Endothelial cell of umbilical vein (primary cell): ENCODE data around the gene ARHGAP15. TPM values are rescaled to one million over a fixed set of nuclear protein-coding genes. Genes with fewer than 3 reads are reported as not detected.

Experiments used
- BruUV-seq: library from RNA; stranded (reverse); fragments of 400-500 nt; replicated peaks from 2 replicates; lab custom pipeline; 2021; lab: Mats Ljungman, UMichigan
- CTCF ChIA-PET: fragments of 300-600, 350-600 bp; sonication (Branson Sonifier 250); formaldehyde crosslinking; loops from one replicate; lab custom pipeline; 2021; ENCODE audit warnings: antibody characterized with exemption, inconsistent platforms; lab: Charles Lee
- POLR2A ChIA-PET: fragments of 300-600, 350-600 bp; sonication (Branson Sonifier 250); formaldehyde crosslinking; loops from one replicate; lab custom pipeline; 2021; ENCODE audit warnings: antibody characterized with exemption, inconsistent platforms; lab: Charles Lee
- DNase-seq: peaks from one replicate; pipeline ENCODE4 v3.0.0-alpha.2; 2011; ENCODE audit warnings: low read depth, low spot score
- FAIRE-seq: peaks from 2 replicates; lab custom pipeline; 2011; peaks lifted over from hg19 to GRCh38; lab: Jason Lieb, UNC
- H2AFZ ChIP-seq: 2 replicates; pipeline ENCODE4 v1.6.0; 2012; ENCODE audit warnings: low read depth, low read length, control low read depth, inconsistent platforms
- H3K27ac ChIP-seq: 2 replicates; pipeline ENCODE4 v1.5.1; 2011; ENCODE audit warnings: low read depth, mild to moderate bottlenecking, control low read depth, low read length, moderate library complexity; ENCODE audit not compliant: insufficient read depth
- H3K27me3 ChIP-seq, 2 experiments: 2 replicates each; pipeline versions ENCODE4 v1.6.0 to v1.6.1; 2011; ENCODE audit warnings: low read length in 2 of 2, mixed read lengths in 1 of 2; ENCODE audit not compliant: control insufficient read depth in 2 of 2, insufficient read depth in 2 of 2
- H3K36me3 ChIP-seq, 2 experiments: 2 replicates in 1 of 2; 3 replicates in 1 of 2; pipeline ENCODE4 v1.5.1; 2011; ENCODE audit warnings: low read length in 2 of 2, mild to moderate bottlenecking in 1 of 2, moderate library complexity in 1 of 2; ENCODE audit not compliant: control insufficient read depth in 2 of 2, insufficient read depth in 2 of 2; ENCODE audit errors: extremely low read depth in 1 of 2
- H3K4me1 ChIP-seq: 3 replicates; pipeline ENCODE4 v1.5.1; 2011; ENCODE audit warnings: mild to moderate bottlenecking, low read length; ENCODE audit not compliant: control insufficient read depth, insufficient read depth; ENCODE audit errors: extremely low read depth
- H3K4me2 ChIP-seq: 2 replicates; pipeline ENCODE4 v1.6.1; 2011; ENCODE audit warnings: low read length, control low read depth, mixed read lengths; ENCODE audit not compliant: insufficient read depth
- H3K4me3 ChIP-seq, 3 experiments: fragments of 200-600 bp in 1 of 3; sonication (generic), shearing (Covaris generic) in 1 of 3; replicated peaks in 1 of 3; 2 replicates each; pipeline ENCODE4 v1.5.1; 2011 to 2016; ENCODE audit warnings: control low read depth in 3 of 3, low read length in 3 of 3, mild to moderate bottlenecking in 2 of 3, inconsistent platforms in 1 of 3, low read depth in 1 of 3, moderate library complexity in 1 of 3; ENCODE audit not compliant: insufficient read depth in 1 of 3
- H3K79me2 ChIP-seq: 2 replicates; pipeline ENCODE4 v1.6.0; 2012; ENCODE audit warnings: low read length, inconsistent platforms; ENCODE audit not compliant: control insufficient read depth, insufficient read depth
- H3K9ac ChIP-seq: replicated peaks from 2 replicates; pipeline ENCODE3; 2011; ENCODE audit warnings: low read length, control low read depth; ENCODE audit not compliant: insufficient read depth; ENCODE audit errors: extremely low read depth
- H3K9me1 ChIP-seq: replicated peaks from 3 replicates; pipeline ENCODE4 v1.6.0; 2011; ENCODE audit warnings: mild to moderate bottlenecking, low read length; ENCODE audit not compliant: control insufficient read depth, insufficient read depth; ENCODE audit errors: extremely low read depth
- H3K9me3 ChIP-seq: replicated peaks from 2 replicates; pipeline ENCODE4 v1.5.1; 2012; ENCODE audit warnings: low read length, inconsistent platforms; ENCODE audit not compliant: control insufficient read depth, insufficient read depth
- H4K20me1 ChIP-seq: replicated peaks from 2 replicates; pipeline ENCODE3; 2011; ENCODE audit warnings: mild to moderate bottlenecking, low read length; ENCODE audit not compliant: control insufficient read depth, insufficient read depth; ENCODE audit errors: extremely low read depth
- EZH2 ChIP-seq: IDR thresholded peaks from 2 replicates; pipeline ENCODE4 v1.6.1; 2012; ENCODE audit warnings: borderline replicate concordance, low read depth, mild to moderate bottlenecking, moderate library complexity, low read length, inconsistent platforms; ENCODE audit not compliant: severe bottlenecking
- FOS ChIP-seq: IDR thresholded peaks from 2 replicates; pipeline ENCODE4 v1.6.1; 2011; ENCODE audit warnings: mild to moderate bottlenecking, low read length, moderate library complexity, borderline replicate concordance; ENCODE audit not compliant: insufficient read depth
- GATA2 ChIP-seq: IDR thresholded peaks from 2 replicates; pipeline ENCODE4 v1.7.0; 2011; ENCODE audit warnings: low read depth, mild to moderate bottlenecking, moderate library complexity, mixed read lengths, low read length; ENCODE audit not compliant: insufficient read length, insufficient read depth
- JUN ChIP-seq: IDR thresholded peaks from 2 replicates; pipeline ENCODE4 v1.6.1; 2011; ENCODE audit warnings: borderline replicate concordance, low read depth; ENCODE audit not compliant: insufficient read length, insufficient read depth
- MYC ChIP-seq: IDR thresholded peaks from one replicate; pipeline ENCODE4 v1.6.1; 2011; ENCODE audit warnings: mild to moderate bottlenecking, low read depth, low read length
- POLR2A ChIP-seq: IDR thresholded peaks from 2 replicates; pipeline ENCODE4 v1.6.1; 2012; ENCODE audit warnings: low read depth, mild to moderate bottlenecking, control low read depth, low read length
- POLR2AphosphoS5 ChIP-seq: IDR thresholded peaks from 2 replicates; pipeline ENCODE4 v1.6.1; 2012; ENCODE audit warnings: low read depth, mild to moderate bottlenecking, control low read depth, low read length, moderate library complexity; ENCODE audit not compliant: insufficient read depth
- dilution Hi-C: fragments of 300-500 bp; cut with MboI; formaldehyde crosslinking; loops from one replicate; pipeline ENCODE4 v1.15.0; 2019; ENCODE audit warnings: low sequenced_read_pairs; ENCODE audit not compliant: extremely low pct_ligation_motif_present
- intact Hi-C: fragments of 100-400 bp; cut with micrococcal nuclease; formaldehyde crosslinking; loops from one replicate; pipeline ENCODE4 v1.10.0; 2022
- polyA plus RNA-seq, 4 experiments: library from polyadenylated mRNA; depleted of rRNA in 3 of 4; stranded (reverse) in 3 of 4; unstranded in 1 of 4; fragments of >200 nt; gene quantifications; 2 replicates each; pipeline versions ENCODE4 v1.2.1 to v1.2.3, GENCODE V29; 2011 to 2012; ENCODE audit warnings: missing spikeins in 1 of 4
- total RNA-seq: library from RNA; stranded (reverse); gene quantifications from 2 replicates; pipeline ENCODE4 v1.2.3, GENCODE V29; 2021
- TF ChIP-seq, protein P1 (sequence below), 2 donors: IDR thresholded peaks; 1 replicate in 1 of 2; 2 replicates in 1 of 2; pipeline ENCODE4 v1.5.1; 2011; ENCODE audit warnings: low read length in 2 of 2, mild to moderate bottlenecking in 2 of 2, moderate library complexity in 2 of 2, control low read depth in 1 of 2, inconsistent platforms in 1 of 2, low read depth in 1 of 2; ENCODE audit not compliant: insufficient read depth in 1 of 2; ENCODE audit errors: extremely low read depth in 1 of 2
- TF ChIP-seq, protein P2 (sequence below): IDR thresholded peaks from 2 replicates; pipeline ENCODE4 v1.6.1; 2011; ENCODE audit not compliant: insufficient read depth, insufficient read length

Gene ARHGAP15
- total and polyA plus RNA-seq, 2 donors (not counting 3 experiments of a cell fraction or from before 2014, with no cell fraction given) = not detected

- no peaks in the 10 kb centered on the region for H3K4me1 ChIP-seq
- DNase-seq (no peak), FAIRE-seq (no peak)
- no peaks in the 10 kb centered on the region for H3K36me3 ChIP-seq
- intact Hi-C loops = no loop called here
- no peaks in the 10 kb centered on the region for H3K27me3 ChIP-seq
- no peak overlapping the region for H3K4me2 ChIP-seq
- no peak overlapping the region for H3K27ac ChIP-seq
- no peak overlapping the region for H3K9ac ChIP-seq
- H4K20me1 ChIP-seq = no peaks in the 10 kb centered on the region
- no peaks in the 10 kb centered on the region for H3K79me2 ChIP-seq
- no TSS peak for BruUV-seq
- H2AFZ ChIP-seq = no peak overlapping the region
- ChIA-PET POLR2A (no interaction called here), CTCF (interaction anchor here (2.5 kb wide), 1 partner anchor 13 kb away, joined by 9 read pairs; no protein-coding TSS in a partner anchor)
- TF ChIP-seq POLR2AphosphoS5 (no peak), JUN (no peak)
- TF ChIP-seq, protein P1, sequence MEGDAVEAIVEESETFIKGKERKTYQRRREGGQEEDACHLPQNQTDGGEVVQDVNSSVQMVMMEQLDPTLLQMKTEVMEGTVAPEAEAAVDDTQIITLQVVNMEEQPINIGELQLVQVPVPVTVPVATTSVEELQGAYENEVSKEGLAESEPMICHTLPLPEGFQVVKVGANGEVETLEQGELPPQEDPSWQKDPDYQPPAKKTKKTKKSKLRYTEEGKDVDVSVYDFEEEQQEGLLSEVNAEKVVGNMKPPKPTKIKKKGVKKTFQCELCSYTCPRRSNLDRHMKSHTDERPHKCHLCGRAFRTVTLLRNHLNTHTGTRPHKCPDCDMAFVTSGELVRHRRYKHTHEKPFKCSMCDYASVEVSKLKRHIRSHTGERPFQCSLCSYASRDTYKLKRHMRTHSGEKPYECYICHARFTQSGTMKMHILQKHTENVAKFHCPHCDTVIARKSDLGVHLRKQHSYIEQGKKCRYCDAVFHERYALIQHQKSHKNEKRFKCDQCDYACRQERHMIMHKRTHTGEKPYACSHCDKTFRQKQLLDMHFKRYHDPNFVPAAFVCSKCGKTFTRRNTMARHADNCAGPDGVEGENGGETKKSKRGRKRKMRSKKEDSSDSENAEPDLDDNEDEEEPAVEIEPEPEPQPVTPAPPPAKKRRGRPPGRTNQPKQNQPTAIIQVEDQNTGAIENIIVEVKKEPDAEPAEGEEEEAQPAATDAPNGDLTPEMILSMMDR (IDR thresholded peaks at IDR 0.05; ENCODE audit: extremely low read depth in 1 of 2, insufficient read depth in 1 of 2, low read depth in 1 of 2, low read length in 2 of 2) = no peak
- TF ChIP-seq, protein P2, sequence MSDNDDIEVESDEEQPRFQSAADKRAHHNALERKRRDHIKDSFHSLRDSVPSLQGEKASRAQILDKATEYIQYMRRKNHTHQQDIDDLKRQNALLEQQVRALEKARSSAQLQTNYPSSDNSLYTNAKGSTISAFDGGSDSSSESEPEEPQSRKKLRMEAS = no peak
- dilution Hi-C loops = no loop called here
- no peaks in the 10 kb centered on the region for H3K9me1 ChIP-seq
- H3K9me3 ChIP-seq = no peaks in the 10 kb centered on the region
- no peak overlapping the region for H3K4me3 ChIP-seq
Observed at GRCh38 chr2:143525402-143525860, 396.2 kb downstream of the ARHGAP15 start.

DNA sequence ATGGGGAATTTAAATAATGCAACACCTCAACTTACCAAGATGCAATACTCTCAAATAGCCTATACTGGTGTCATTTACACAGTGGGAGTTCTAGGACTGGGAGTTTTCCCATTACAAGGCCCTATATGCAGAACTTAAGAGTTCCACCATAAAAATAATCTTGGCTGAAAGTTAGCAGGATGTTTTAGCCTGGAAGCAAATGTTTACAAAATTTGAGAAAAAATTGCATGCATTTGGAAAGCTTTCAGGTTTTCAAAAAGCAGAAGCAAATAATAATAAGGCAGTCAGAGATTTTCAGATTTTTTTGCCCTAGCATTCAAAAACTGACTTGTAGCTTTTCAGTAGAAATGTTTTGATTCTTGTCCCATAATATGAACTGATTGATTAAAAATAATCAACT is 397.3 kb downstream of the ARHGAP15 start:
- ChIA-PET CTCF (interaction anchor here (2.5 kb wide), 1 partner anchor 14 kb away, joined by 9 read pairs; no protein-coding TSS in a partner anchor), POLR2A (no interaction called here)
- H3K9me3 ChIP-seq = no peaks in the 10 kb centered on the region
- H4K20me1 ChIP-seq = no peaks in the 10 kb centered on the region
- FAIRE-seq (no peak), DNase-seq (no peak)
- H3K27ac ChIP-seq = no peak overlapping the region
- dilution Hi-C loops (no loop called here), intact Hi-C loops (no loop called here)
- TF ChIP-seq MYC (no peak), POLR2A (no peak), GATA2 (no peak), POLR2AphosphoS5 (no peak), FOS (no peak), JUN (no peak), EZH2 (no peak)
- TF ChIP-seq, protein P2 = no peak
- TF ChIP-seq, protein P1 (IDR thresholded peaks at IDR 0.05; ENCODE audit: extremely low read depth in 1 of 2, insufficient read depth in 1 of 2, low read depth in 1 of 2, low read length in 2 of 2) = no peak
- no peak overlapping the region for H3K4me2 ChIP-seq
- H3K9ac ChIP-seq = no peak overlapping the region
- no peak overlapping the region for H2AFZ ChIP-seq
- no peaks in the 10 kb centered on the region for H3K36me3 ChIP-seq
- BruUV-seq = no TSS peak
- no peaks in the 10 kb centered on the region for H3K9me1 ChIP-seq
- no peaks in the 10 kb centered on the region for H3K79me2 ChIP-seq
- no peak overlapping the region for H3K4me3 ChIP-seq
- H3K27me3 ChIP-seq = no peaks in the 10 kb centered on the region
- H3K4me1 ChIP-seq = no peaks in the 10 kb centered on the region
